Measurements from ENCODE around the gene HEATR3.

The HEATR3 gene

GRCh38 chr16:50058091-50058771 is 7.5 kb upstream of the HEATR3 start:
- no peak for DNase-seq

- no peak for DNase-seq
Observed at GRCh38 chr16:50059111-50059510, 6.7 kb upstream of the HEATR3 start.

GRCh38 chr16:50059669-50060068 is 6.1 kb upstream of the HEATR3 start:
- no peak for DNase-seq

- no peak for DNase-seq
Observed at GRCh38 chr16:50061326-50061725, 4.4 kb upstream of the HEATR3 start.

- no peak for DNase-seq
Observed at GRCh38 chr16:50065241-50065623, 538 bp upstream of the HEATR3 start.

GRCh38 chr16:50066482-50067289 is 916 bp downstream of the HEATR3 start:
- DNase-seq: no peak

GRCh38 chr16:50067290-50067853 is 1.6 kb downstream of the HEATR3 start:
- DNase-seq: no peak

GRCh38 chr16:50068550-50068949 is 2.8 kb downstream of the HEATR3 start:
- DNase-seq: no peak

- DNase-seq: no peak
Observed at GRCh38 chr16:50069060-50069459, 3.3 kb downstream of the HEATR3 start.

GRCh38 chr16:50071075-50071671 is 5.4 kb downstream of the HEATR3 start:
- no peak for DNase-seq

- no peak for DNase-seq
Observed at GRCh38 chr16:50072730-50073129, 7.0 kb downstream of the HEATR3 start.

GRCh38 chr16:50079397-50080140 is 13.8 kb downstream of the HEATR3 start:
- DNase-seq: no peak

GRCh38 chr16:50081428-50082018 is 15.8 kb downstream of the HEATR3 start:
- no peak for DNase-seq

GRCh38 chr16:50083996-50084395 is 18.2 kb downstream of the HEATR3 start:
- no peak for DNase-seq

GRCh38 chr16:50086176-50086575 is 20.4 kb downstream of the HEATR3 start:
- DNase-seq: no peak

- no peak for DNase-seq
Observed at GRCh38 chr16:50088302-50088701, 22.5 kb downstream of the HEATR3 start.

- no peak for DNase-seq
Observed at GRCh38 chr16:50092891-50093290, 27.1 kb downstream of the HEATR3 start.

- no peak for DNase-seq
Observed at GRCh38 chr16:50093607-50094539, 28.1 kb downstream of the HEATR3 start.

- no peak for DNase-seq
Observed at GRCh38 chr16:50096791-50097190, 31.0 kb downstream of the HEATR3 start.

GRCh38 chr16:50099957-50100648 is 34.3 kb downstream of the HEATR3 start:
- DNase-seq: no peak

Data from effector CD8-positive, alpha-beta T cell (primary cell).